ENCODE results near the gene SRSF12.

SRSF12 gene

DNA sequence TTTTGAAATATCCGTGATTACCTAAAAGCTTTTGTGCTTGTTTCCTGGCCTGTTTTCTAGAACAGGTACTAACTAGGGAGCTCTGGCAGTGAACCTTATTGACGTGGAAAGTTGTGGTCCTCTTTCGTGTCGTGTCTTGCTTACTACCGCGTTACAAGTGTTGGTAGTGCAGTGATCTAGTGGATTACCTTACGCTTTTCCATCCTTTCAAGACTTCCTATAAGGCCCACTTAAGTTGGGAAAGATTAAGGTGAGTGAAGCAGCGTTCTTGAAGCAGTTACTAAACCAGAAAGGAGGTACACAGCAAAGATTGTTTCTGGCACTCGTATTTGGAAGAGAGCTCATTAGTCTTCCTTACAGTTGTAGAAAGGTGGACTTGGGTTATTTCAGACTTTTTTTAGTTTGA lies 35.4 kb downstream of the SRSF12 start:
- DNase-seq = peak; percentile 18
- TF ChIP-seq, protein P1, sequence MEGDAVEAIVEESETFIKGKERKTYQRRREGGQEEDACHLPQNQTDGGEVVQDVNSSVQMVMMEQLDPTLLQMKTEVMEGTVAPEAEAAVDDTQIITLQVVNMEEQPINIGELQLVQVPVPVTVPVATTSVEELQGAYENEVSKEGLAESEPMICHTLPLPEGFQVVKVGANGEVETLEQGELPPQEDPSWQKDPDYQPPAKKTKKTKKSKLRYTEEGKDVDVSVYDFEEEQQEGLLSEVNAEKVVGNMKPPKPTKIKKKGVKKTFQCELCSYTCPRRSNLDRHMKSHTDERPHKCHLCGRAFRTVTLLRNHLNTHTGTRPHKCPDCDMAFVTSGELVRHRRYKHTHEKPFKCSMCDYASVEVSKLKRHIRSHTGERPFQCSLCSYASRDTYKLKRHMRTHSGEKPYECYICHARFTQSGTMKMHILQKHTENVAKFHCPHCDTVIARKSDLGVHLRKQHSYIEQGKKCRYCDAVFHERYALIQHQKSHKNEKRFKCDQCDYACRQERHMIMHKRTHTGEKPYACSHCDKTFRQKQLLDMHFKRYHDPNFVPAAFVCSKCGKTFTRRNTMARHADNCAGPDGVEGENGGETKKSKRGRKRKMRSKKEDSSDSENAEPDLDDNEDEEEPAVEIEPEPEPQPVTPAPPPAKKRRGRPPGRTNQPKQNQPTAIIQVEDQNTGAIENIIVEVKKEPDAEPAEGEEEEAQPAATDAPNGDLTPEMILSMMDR (IDR thresholded peaks at IDR 0.05; ENCODE audit: low read depth, low read length, missing control alignments) = no peak
- in situ Hi-C loops (cut with HindIII; ENCODE audit: low pct_ligation_motif_present, low sequenced_read_pairs) = no loop called here

DNA sequence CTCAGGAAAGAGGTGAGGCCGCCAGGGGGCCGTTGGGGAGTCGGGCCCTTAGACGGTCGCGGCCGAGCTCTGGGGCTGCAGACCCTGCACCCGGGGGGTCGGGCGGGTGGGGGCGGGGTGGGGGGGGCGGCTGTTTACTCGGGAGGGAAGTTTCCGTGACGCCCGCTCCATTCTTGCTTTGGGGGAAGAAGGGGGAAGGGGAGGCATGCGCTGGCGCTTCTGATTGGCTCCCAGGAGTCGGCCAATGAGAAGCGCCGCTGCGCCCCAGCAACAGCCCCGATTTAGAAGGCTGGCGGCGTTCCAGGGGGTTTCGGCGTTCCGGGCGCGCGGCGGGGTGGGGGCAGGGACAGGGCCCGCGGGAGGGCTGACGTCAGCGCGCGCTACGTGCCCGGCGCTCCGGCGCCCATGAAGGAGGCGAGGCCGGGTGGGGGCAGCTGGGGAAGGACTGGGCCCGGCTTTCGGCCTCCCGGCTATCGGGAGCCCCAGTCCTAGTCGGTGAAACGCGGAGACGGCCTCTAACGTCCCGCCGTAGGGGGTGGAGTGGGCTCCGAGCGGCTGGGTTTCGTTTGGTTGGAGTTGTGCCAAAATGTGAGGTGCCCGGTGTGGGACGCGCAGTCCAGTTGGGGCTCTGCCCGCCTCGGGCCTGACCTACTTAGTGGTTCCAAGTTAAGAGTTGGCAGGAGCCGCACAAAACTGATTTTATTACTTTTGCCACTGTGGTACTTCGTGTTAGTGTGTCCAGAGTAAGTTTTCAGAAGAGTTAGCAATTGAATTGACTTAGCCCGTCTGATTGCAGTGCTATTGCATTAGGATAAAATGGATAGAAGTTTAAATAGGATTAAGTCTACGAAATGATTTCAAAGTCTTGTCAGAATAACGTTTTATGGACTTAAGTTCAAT lies 36.2 kb downstream of the SRSF12 start:
- DNase-seq = peak; percentile 95
- TF ChIP-seq, protein P1 (IDR thresholded peaks at IDR 0.05; ENCODE audit: low read depth, low read length, missing control alignments) = peak; percentile 24
- in situ Hi-C loops (cut with HindIII; ENCODE audit: low pct_ligation_motif_present, low sequenced_read_pairs) = no loop called here
- Histone ChIP-seq H3K36me3 (replicated peaks) (peaks cover 13% of the 10 kb centered on the region), H3K27ac (peak overlapping the region; percentile 95), H3K27me3 (replicated peaks) (no peaks in the 10 kb centered on the region), H3K4me3 (ENCODE audit: low read depth, low read length) (peak overlapping the region; percentile 78)

More for the DNA sequence above, 35.4 kb downstream of the SRSF12 start:
- no peaks in the 10 kb centered on the region for H3K27me3 ChIP-seq (replicated peaks)
- peaks cover 13% of the 10 kb centered on the region for H3K36me3 ChIP-seq (replicated peaks)
- peak overlapping the region; percentile 78 for H3K4me3 ChIP-seq (ENCODE audit: low read depth, low read length)
- H3K27ac ChIP-seq = peak overlapping the region; percentile 93

GRCh38 chr6:89081129-89081422 lies 36.8 kb downstream of the SRSF12 start:
- Histone ChIP-seq H3K27ac (peak overlapping the region; percentile 95), H3K4me3 (ENCODE audit: low read depth, low read length) (peak overlapping the region; percentile 78), H3K27me3 (replicated peaks) (no peaks in the 10 kb centered on the region), H3K36me3 (replicated peaks) (peaks cover 13% of the 10 kb centered on the region)
- no peak for DNase-seq
- in situ Hi-C loops (cut with HindIII; ENCODE audit: low pct_ligation_motif_present, low sequenced_read_pairs) = no loop called here
- TF ChIP-seq, protein P1 (IDR thresholded peaks at IDR 0.05; ENCODE audit: low read depth, low read length, missing control alignments) = no peak

DNA sequence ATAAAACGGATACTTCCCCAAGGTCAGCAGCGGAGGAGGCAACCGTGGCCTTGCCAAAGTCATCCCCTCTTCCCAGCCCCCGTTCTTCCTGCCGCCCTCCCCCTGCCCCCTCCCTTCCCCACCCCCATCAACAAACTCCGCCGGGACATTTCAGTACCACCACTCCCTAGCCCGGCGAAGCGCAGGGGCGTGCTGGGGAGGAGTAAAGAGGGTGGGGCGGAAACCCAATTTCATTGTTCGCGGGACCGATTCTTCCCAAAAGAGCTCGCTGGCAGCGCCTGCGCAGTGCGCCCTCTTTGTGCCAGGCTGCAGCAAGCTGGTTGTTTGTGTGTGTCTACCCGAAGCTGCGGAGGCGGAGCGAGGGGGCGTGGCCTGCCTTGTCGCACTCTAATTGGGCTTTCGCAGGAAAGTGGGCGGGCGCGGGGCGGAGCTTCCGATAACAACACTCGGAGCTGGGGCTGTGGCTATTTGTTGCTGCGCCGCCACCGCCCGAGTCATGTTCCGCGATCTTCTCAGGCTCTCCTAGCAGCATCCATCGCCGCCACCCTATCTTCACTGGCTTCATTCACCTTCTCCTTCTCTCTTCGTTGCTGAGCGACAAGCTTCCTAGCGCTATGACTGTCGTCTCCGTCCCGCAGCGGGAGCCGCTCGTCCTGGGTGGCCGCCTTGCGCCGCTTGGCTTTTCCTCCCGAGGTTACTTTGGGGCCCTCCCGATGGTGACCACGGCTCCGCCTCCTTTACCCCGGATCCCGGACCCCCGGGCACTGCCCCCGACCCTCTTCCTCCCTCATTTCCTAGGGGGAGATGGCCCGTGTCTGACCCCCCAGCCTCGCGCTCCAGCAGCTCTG lies 37.4 kb downstream of the SRSF12 start, which contains the start of gene PNRC1:
TSS of gene PNRC1 (plus strand) at position 471 of the 848 bp plus-strand sequence. CDS start at position 615, 144 bp downstream.
- no peaks in the 10 kb centered on the region for H3K27me3 ChIP-seq (replicated peaks)
- H3K36me3 ChIP-seq (replicated peaks) = peaks cover 10% of the 10 kb centered on the region
- peak within 1 kb of the TSS; percentile 78 for H3K4me3 ChIP-seq (ENCODE audit: low read depth, low read length)
- H3K27ac ChIP-seq = peak within 1 kb of the TSS; percentile 95
- DNase-seq = peak; percentile 100
- in situ Hi-C loops (cut with HindIII; ENCODE audit: low pct_ligation_motif_present, low sequenced_read_pairs) = no loop called here
- TF ChIP-seq, protein P1 (IDR thresholded peaks at IDR 0.05; ENCODE audit: low read depth, low read length, missing control alignments) = no peak

- Histone ChIP-seq H3K27ac (peak overlapping the region; percentile 95), H3K4me3 (ENCODE audit: low read depth, low read length) (peak overlapping the region; percentile 78), H3K36me3 (replicated peaks) (peaks cover 2% of the 10 kb centered on the region), H3K27me3 (replicated peaks) (no peaks in the 10 kb centered on the region)
- TF ChIP-seq, protein P1 (IDR thresholded peaks at IDR 0.05; ENCODE audit: low read depth, low read length, missing control alignments) = no peak
- in situ Hi-C loops (cut with HindIII; ENCODE audit: low pct_ligation_motif_present, low sequenced_read_pairs) = no loop called here
- peak; percentile 49 for DNase-seq
These were observed 38.2 kb downstream of the SRSF12 start for GRCh38 chr6:89079511-89080234.

All from brain microvascular endothelial cell (primary cell).